WTC11 (cell line): ENCODE data around the gene CLK3. TPM values are rescaled to one million over a fixed set of nuclear protein-coding genes. Genes with fewer than 3 reads are reported as not detected.

Experiments
- ATAC-seq: fragments of 200-7000 bp; cut with Tn5 transposase; 2 replicates; pipeline ENCODE4 v1.10.0; 2021; ENCODE audit warnings: mild to moderate bottlenecking, moderate library complexity
- CTCF ChIA-PET: fragments of 300-600 bp; sonication (Branson Sonifier 250); formaldehyde crosslinking; loops from one replicate; lab custom pipeline; 2021; ENCODE audit warnings: antibody characterized with exemption; lab: Charles Lee
- POLR2A ChIA-PET: fragments of 350-600 bp; sonication (Branson Sonifier 250); formaldehyde crosslinking; loops from one replicate; lab custom pipeline; 2021; ENCODE audit warnings: antibody characterized with exemption; lab: Charles Lee
- DNase-seq: peaks from one replicate; pipeline ENCODE4 v3.0.0; 2021; ENCODE audit warnings: low spot score
- H3K27ac Mint-ChIP-seq: 2 replicates; pipeline ENCODE4 v1.8.0; 2021; ENCODE audit warnings: mixed read lengths
- H3K27me3 Mint-ChIP-seq: 2 replicates; pipeline ENCODE4 v1.8.0; 2021; ENCODE audit warnings: low read depth, mild to moderate bottlenecking, moderate library complexity, mixed read lengths
- H3K36me3 Mint-ChIP-seq: 2 replicates; pipeline ENCODE4 v1.8.0; 2021; ENCODE audit warnings: mixed read lengths
- H3K4me1 Mint-ChIP-seq: 2 replicates; pipeline ENCODE4 v1.8.0; 2022; ENCODE audit warnings: mixed read lengths
- H3K4me3 Mint-ChIP-seq: 2 replicates; pipeline ENCODE4 v1.8.0; 2021; ENCODE audit warnings: mild to moderate bottlenecking, moderate library complexity, mixed read lengths
- H3K9me3 Mint-ChIP-seq: 2 replicates; pipeline ENCODE4 v1.8.0; 2021; ENCODE audit warnings: mixed read lengths
- CREM ChIP-seq: sonication (generic); formaldehyde crosslinking; IDR thresholded peaks from 2 replicates; pipeline ENCODE4 v1.8.1; 2022; ENCODE audit warnings: mild to moderate bottlenecking, missing genetic modification reagents, moderate library complexity
- JUN ChIP-seq: sonication (generic); formaldehyde crosslinking; IDR thresholded peaks from 2 replicates; pipeline ENCODE4 v1.8.0; 2023; ENCODE audit warnings: mild to moderate bottlenecking, missing genetic modification reagents
- KAT7 ChIP-seq: sonication (generic); formaldehyde crosslinking; IDR thresholded peaks from 2 replicates; pipeline ENCODE4 v1.8.1; 2023; ENCODE audit warnings: missing genetic modification reagents, mild to moderate bottlenecking, borderline replicate concordance
- MYBL2 ChIP-seq: sonication (generic); formaldehyde crosslinking; IDR thresholded peaks from 2 replicates; pipeline ENCODE4 v1.8.1; 2023; ENCODE audit warnings: mild to moderate bottlenecking, moderate library complexity, missing genetic modification reagents
- NFE2L1 ChIP-seq: sonication (generic); formaldehyde crosslinking; IDR thresholded peaks from 2 replicates; pipeline ENCODE4 v1.8.1; 2023; ENCODE audit warnings: missing genetic modification reagents
- OVOL2 ChIP-seq: fragments of 250-450 bp; sonication (Bioruptor Pico); IDR thresholded peaks from 2 replicates; pipeline ENCODE4 v1.9.0; 2021; ENCODE audit warnings: mild to moderate bottlenecking, borderline replicate concordance
- ZNF219 ChIP-seq: sonication (generic); formaldehyde crosslinking; IDR thresholded peaks from 2 replicates; pipeline ENCODE4 v1.8.0; 2023; ENCODE audit warnings: missing genetic modification reagents, mild to moderate bottlenecking, borderline replicate concordance
- ZNF232 ChIP-seq: sonication (generic); formaldehyde crosslinking; IDR thresholded peaks from 2 replicates; pipeline ENCODE4 v1.8.0; 2022; ENCODE audit warnings: mild to moderate bottlenecking, missing genetic modification reagents
- total RNA-seq: library from RNA; stranded (reverse); gene quantifications from 3 replicates; pipeline ENCODE4 v1.2.3, GENCODE V29; 2021
- TF ChIP-seq, protein P1 (sequence below): sonication (generic); formaldehyde crosslinking; IDR thresholded peaks from 2 replicates; pipeline ENCODE4 v1.8.0; 2023; ENCODE audit warnings: missing genetic modification reagents, mild to moderate bottlenecking, borderline replicate concordance
- TF ChIP-seq, protein P2 (sequence below): fragments of 250-450 bp; sonication (Bioruptor Pico); IDR thresholded peaks from 2 replicates; pipeline ENCODE4 v1.9.0; 2021; ENCODE audit warnings: mild to moderate bottlenecking
- TF ChIP-seq, protein P3 (sequence below): sonication (generic); formaldehyde crosslinking; IDR thresholded peaks from 2 replicates; pipeline ENCODE4 v1.8.1; 2022; ENCODE audit warnings: missing genetic modification reagents, borderline replicate concordance
- TF ChIP-seq, protein P4 (sequence below): fragments of 250-450 bp; sonication (Bioruptor Pico); IDR thresholded peaks from 2 replicates; pipeline ENCODE4 v1.9.0; 2021; ENCODE audit warnings: mild to moderate bottlenecking
- TF ChIP-seq, protein P5 (sequence below): sonication (generic); formaldehyde crosslinking; IDR thresholded peaks from 2 replicates; pipeline ENCODE4 v1.8.1; 2023; ENCODE audit warnings: mild to moderate bottlenecking, moderate library complexity, missing genetic modification reagents
- TF ChIP-seq, protein P6 (sequence below): sonication (generic); formaldehyde crosslinking; IDR thresholded peaks from 2 replicates; pipeline ENCODE4 v1.8.0; 2022; ENCODE audit warnings: mild to moderate bottlenecking, missing genetic modification reagents

The CLK3 gene
- total RNA-seq, 1 experiment from 2014 or later = 48.1 TPM

DNA sequence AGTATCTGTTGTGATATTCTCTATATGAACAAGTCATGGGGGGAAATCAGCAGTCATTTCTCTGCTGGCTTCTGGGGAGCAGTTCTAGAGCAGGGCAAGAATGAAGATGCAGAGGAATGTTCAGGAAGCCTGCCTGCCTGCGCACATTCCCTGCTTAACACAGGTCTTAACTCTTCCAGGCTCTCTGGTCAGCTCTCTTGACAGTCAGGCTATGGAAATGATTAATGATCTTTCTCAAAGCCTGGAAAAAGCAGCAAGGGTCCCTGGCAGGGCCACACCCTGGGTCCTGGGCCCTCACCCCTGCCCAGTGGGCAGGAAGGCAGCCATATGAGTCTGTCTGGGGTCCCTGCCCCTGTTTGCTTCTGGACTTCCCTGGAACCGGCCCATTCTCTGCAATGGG lies 31.4 kb upstream of the CLK3 start:
- Mint-ChIP-seq H3K36me3 (peaks cover 36% of the 10 kb centered on the region), H3K27me3 (no peaks in the 10 kb centered on the region), H3K27ac (0 out of 2 replicates have a peak overlapping the region, but pooled peaks have one; percentile 51), H3K9me3 (no peaks in the 10 kb centered on the region), H3K4me3 (no peak overlapping the region), H3K4me1 (peaks cover 26% of the 10 kb centered on the region)
- DNase-seq = no peak
- no peak for ATAC-seq
- no peak for TF ChIP-seq KAT7
- TF ChIP-seq, protein P1, sequence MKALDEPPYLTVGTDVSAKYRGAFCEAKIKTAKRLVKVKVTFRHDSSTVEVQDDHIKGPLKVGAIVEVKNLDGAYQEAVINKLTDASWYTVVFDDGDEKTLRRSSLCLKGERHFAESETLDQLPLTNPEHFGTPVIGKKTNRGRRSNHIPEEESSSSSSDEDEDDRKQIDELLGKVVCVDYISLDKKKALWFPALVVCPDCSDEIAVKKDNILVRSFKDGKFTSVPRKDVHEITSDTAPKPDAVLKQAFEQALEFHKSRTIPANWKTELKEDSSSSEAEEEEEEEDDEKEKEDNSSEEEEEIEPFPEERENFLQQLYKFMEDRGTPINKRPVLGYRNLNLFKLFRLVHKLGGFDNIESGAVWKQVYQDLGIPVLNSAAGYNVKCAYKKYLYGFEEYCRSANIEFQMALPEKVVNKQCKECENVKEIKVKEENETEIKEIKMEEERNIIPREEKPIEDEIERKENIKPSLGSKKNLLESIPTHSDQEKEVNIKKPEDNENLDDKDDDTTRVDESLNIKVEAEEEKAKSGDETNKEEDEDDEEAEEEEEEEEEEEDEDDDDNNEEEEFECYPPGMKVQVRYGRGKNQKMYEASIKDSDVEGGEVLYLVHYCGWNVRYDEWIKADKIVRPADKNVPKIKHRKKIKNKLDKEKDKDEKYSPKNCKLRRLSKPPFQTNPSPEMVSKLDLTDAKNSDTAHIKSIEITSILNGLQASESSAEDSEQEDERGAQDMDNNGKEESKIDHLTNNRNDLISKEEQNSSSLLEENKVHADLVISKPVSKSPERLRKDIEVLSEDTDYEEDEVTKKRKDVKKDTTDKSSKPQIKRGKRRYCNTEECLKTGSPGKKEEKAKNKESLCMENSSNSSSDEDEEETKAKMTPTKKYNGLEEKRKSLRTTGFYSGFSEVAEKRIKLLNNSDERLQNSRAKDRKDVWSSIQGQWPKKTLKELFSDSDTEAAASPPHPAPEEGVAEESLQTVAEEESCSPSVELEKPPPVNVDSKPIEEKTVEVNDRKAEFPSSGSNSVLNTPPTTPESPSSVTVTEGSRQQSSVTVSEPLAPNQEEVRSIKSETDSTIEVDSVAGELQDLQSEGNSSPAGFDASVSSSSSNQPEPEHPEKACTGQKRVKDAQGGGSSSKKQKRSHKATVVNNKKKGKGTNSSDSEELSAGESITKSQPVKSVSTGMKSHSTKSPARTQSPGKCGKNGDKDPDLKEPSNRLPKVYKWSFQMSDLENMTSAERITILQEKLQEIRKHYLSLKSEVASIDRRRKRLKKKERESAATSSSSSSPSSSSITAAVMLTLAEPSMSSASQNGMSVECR (CRISPR knock-in tag) = no peak
- TF ChIP-seq, protein P2, sequence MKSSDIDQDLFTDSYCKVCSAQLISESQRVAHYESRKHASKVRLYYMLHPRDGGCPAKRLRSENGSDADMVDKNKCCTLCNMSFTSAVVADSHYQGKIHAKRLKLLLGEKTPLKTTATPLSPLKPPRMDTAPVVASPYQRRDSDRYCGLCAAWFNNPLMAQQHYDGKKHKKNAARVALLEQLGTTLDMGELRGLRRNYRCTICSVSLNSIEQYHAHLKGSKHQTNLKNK (CRISPR knock-in tag) = no peak
- TF ChIP-seq, protein P3, sequence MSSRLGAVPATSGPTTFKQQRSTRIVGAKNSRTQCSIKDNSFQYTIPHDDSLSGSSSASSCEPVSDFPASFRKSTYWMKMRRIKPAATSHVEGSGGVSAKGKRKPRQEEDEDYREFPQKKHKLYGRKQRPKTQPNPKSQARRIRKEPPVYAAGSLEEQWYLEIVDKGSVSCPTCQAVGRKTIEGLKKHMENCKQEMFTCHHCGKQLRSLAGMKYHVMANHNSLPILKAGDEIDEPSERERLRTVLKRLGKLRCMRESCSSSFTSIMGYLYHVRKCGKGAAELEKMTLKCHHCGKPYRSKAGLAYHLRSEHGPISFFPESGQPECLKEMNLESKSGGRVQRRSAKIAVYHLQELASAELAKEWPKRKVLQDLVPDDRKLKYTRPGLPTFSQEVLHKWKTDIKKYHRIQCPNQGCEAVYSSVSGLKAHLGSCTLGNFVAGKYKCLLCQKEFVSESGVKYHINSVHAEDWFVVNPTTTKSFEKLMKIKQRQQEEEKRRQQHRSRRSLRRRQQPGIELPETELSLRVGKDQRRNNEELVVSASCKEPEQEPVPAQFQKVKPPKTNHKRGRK (CRISPR knock-in tag) = no peak
- TF ChIP-seq CREM (CRISPR knock-in tag) = no peak
- TF ChIP-seq, protein P4, sequence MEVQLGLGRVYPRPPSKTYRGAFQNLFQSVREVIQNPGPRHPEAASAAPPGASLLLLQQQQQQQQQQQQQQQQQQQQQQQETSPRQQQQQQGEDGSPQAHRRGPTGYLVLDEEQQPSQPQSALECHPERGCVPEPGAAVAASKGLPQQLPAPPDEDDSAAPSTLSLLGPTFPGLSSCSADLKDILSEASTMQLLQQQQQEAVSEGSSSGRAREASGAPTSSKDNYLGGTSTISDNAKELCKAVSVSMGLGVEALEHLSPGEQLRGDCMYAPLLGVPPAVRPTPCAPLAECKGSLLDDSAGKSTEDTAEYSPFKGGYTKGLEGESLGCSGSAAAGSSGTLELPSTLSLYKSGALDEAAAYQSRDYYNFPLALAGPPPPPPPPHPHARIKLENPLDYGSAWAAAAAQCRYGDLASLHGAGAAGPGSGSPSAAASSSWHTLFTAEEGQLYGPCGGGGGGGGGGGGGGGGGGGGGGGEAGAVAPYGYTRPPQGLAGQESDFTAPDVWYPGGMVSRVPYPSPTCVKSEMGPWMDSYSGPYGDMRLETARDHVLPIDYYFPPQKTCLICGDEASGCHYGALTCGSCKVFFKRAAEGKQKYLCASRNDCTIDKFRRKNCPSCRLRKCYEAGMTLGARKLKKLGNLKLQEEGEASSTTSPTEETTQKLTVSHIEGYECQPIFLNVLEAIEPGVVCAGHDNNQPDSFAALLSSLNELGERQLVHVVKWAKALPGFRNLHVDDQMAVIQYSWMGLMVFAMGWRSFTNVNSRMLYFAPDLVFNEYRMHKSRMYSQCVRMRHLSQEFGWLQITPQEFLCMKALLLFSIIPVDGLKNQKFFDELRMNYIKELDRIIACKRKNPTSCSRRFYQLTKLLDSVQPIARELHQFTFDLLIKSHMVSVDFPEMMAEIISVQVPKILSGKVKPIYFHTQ = no peak
- TF ChIP-seq MYBL2 (CRISPR knock-in tag) = no peak
- no peak for TF ChIP-seq ZNF232 (CRISPR knock-in tag)
- TF ChIP-seq ZNF219 (CRISPR knock-in tag) = no peak
- CTCF ChIA-PET = interaction anchor here (1.3 kb wide), 1 partner anchor 95 kb away, joined by 4 read pairs; no protein-coding TSS in a partner anchor
- POLR2A ChIA-PET = no interaction called here

DNA sequence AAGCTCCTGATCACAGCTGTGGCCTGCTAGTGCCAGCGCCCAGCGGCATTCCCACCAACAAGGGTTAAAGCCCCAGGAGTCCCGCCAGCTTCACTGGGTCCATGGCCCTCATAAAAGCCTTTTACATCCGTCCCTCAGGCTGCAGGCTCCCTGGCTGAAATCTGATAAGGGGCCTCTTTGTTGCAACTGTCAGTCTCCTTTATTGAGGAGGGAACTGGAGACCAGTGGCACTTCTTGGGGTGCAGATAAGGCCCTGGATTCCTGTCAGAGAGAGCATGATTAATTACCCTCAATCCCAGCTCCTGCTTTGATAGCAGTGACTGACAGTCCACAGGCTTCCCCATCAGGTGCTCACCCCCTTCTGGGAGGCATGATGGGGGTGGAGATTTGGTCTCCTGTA lies 30.9 kb upstream of the CLK3 start:
- no peak for DNase-seq
- Mint-ChIP-seq H3K36me3 (peaks cover 36% of the 10 kb centered on the region), H3K27me3 (no peaks in the 10 kb centered on the region), H3K9me3 (no peaks in the 10 kb centered on the region), H3K27ac (peak overlapping the region; percentile 51; the same call in 1 of the 2 replicates), H3K4me3 (no peak overlapping the region), H3K4me1 (peaks cover 28% of the 10 kb centered on the region)
- ChIA-PET POLR2A (no interaction called here), CTCF (interaction anchor here (1.3 kb wide), 1 partner anchor 95 kb away, joined by 4 read pairs; no protein-coding TSS in a partner anchor)
- TF ChIP-seq, protein P5, sequence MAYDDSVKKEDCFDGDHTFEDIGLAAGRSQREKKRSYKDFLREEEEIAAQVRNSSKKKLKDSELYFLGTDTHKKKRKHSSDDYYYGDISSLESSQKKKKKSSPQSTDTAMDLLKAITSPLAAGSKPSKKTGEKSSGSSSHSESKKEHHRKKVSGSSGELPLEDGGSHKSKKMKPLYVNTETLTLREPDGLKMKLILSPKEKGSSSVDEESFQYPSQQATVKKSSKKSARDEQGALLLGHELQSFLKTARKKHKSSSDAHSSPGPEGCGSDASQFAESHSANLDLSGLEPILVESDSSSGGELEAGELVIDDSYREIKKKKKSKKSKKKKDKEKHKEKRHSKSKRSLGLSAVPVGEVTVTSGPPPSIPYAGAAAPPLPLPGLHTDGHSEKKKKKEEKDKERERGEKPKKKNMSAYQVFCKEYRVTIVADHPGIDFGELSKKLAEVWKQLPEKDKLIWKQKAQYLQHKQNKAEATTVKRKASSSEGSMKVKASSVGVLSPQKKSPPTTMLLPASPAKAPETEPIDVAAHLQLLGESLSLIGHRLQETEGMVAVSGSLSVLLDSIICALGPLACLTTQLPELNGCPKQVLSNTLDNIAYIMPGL (CRISPR knock-in tag) = no peak
- ATAC-seq = no peak

DNA sequence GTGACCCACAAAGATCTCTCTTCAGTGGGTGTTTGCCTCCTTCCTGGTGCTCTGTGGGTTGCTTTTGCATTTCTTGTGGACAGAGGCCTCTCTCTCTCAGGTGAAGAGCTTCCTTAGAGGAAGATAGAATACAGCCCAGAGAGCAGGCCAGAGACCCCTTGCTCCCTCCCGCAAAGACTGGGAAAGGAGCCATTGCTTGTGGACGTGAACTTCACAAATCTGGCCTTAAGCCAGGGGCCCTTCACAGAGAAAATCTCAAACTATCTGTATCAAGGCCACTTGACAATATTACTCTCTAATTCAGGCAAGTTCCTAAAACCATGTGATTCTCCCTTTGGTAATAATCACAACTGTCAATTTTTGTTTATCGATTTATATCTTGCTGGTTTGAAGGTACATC lies 30.4 kb upstream of the CLK3 start:
- no peak for ATAC-seq
- CTCF ChIA-PET = interaction anchor here (1.3 kb wide), 1 partner anchor 96 kb away, joined by 4 read pairs; no protein-coding TSS in a partner anchor
- POLR2A ChIA-PET = no interaction called here
- TF ChIP-seq JUN (CRISPR knock-in tag) (no peak), NFE2L1 (no peak), OVOL2 (no peak)
- TF ChIP-seq, protein P6, sequence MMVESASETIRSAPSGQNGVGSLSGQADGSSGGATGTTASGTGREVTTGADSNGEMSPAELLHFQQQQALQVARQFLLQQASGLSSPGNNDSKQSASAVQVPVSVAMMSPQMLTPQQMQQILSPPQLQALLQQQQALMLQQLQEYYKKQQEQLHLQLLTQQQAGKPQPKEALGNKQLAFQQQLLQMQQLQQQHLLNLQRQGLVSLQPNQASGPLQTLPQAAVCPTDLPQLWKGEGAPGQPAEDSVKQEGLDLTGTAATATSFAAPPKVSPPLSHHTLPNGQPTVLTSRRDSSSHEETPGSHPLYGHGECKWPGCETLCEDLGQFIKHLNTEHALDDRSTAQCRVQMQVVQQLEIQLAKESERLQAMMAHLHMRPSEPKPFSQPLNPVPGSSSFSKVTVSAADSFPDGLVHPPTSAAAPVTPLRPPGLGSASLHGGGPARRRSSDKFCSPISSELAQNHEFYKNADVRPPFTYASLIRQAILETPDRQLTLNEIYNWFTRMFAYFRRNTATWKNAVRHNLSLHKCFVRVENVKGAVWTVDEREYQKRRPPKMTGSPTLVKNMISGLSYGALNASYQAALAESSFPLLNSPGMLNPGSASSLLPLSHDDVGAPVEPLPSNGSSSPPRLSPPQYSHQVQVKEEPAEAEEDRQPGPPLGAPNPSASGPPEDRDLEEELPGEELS (CRISPR knock-in tag) = no peak

More for the DNA sequence above, 30.4 kb upstream of the CLK3 start:
- H3K4me3 Mint-ChIP-seq = no peak overlapping the region
- no peak overlapping the region for H3K27ac Mint-ChIP-seq
- peaks cover 28% of the 10 kb centered on the region for H3K4me1 Mint-ChIP-seq
- no peaks in the 10 kb centered on the region for H3K27me3 Mint-ChIP-seq
- H3K36me3 Mint-ChIP-seq = peaks cover 40% of the 10 kb centered on the region
- no peak for DNase-seq
- H3K9me3 Mint-ChIP-seq = no peaks in the 10 kb centered on the region
